GM21529 (cell line): ENCODE measurements around the gene SYK.

ENCODE experiments used
- ATAC-seq: cut with Tn5 transposase; IDR thresholded peaks from one replicate; pipeline ENCODE4 v1.9.1; 2021; ENCODE audit not compliant: unreplicated experiment

Gene SYK

GRCh38 chr9:90846770-90847419 lies 45.3 kb downstream of the SYK start:
- ATAC-seq: no peak

- ATAC-seq: no peak
Observed at GRCh38 chr9:90847971-90848370, 46.4 kb downstream of the SYK start.

GRCh38 chr9:90848866-90849265 lies 47.2 kb downstream of the SYK start:
- ATAC-seq: no peak

GRCh38 chr9:90851444-90851843 lies 49.8 kb downstream of the SYK start:
- no peak for ATAC-seq

- ATAC-seq: no peak
Observed at GRCh38 chr9:90853945-90854344, 52.3 kb downstream of the SYK start.

GRCh38 chr9:90854637-90855175 lies 53.1 kb downstream of the SYK start:
- no peak for ATAC-seq

GRCh38 chr9:90855208-90855902 lies 53.7 kb downstream of the SYK start:
- no peak for ATAC-seq

- no peak for ATAC-seq
Observed at GRCh38 chr9:90857091-90857490, 55.5 kb downstream of the SYK start.

- no peak for ATAC-seq
Observed at GRCh38 chr9:90857855-90858254, 56.2 kb downstream of the SYK start.

- ATAC-seq: no peak
Observed at GRCh38 chr9:90858457-90858901, 56.9 kb downstream of the SYK start.

- ATAC-seq: no peak
Observed at GRCh38 chr9:90860382-90860781, 58.8 kb downstream of the SYK start.

- no peak for ATAC-seq
Observed at GRCh38 chr9:90860826-90861225, 59.2 kb downstream of the SYK start.

GRCh38 chr9:90861380-90861779 lies 59.8 kb downstream of the SYK start:
- ATAC-seq: no peak

GRCh38 chr9:90861826-90862740 lies 60.5 kb downstream of the SYK start:
- ATAC-seq: no peak

- no peak for ATAC-seq
Observed at GRCh38 chr9:90864779-90865178, 63.2 kb downstream of the SYK start.

GRCh38 chr9:90867101-90867500 lies 65.5 kb downstream of the SYK start:
- ATAC-seq: no peak

- ATAC-seq: no peak
Observed at GRCh38 chr9:90868555-90868954, 66.9 kb downstream of the SYK start.

- no peak for ATAC-seq
Observed at GRCh38 chr9:90869361-90869760, 67.7 kb downstream of the SYK start.

GRCh38 chr9:90870621-90871326 lies 69.2 kb downstream of the SYK start:
- ATAC-seq: no peak

- no peak for ATAC-seq
Observed at GRCh38 chr9:90871327-90871935, 69.8 kb downstream of the SYK start.
